Measurements from ENCODE around the gene PPP2R2C.

Gene PPP2R2C

DNA sequence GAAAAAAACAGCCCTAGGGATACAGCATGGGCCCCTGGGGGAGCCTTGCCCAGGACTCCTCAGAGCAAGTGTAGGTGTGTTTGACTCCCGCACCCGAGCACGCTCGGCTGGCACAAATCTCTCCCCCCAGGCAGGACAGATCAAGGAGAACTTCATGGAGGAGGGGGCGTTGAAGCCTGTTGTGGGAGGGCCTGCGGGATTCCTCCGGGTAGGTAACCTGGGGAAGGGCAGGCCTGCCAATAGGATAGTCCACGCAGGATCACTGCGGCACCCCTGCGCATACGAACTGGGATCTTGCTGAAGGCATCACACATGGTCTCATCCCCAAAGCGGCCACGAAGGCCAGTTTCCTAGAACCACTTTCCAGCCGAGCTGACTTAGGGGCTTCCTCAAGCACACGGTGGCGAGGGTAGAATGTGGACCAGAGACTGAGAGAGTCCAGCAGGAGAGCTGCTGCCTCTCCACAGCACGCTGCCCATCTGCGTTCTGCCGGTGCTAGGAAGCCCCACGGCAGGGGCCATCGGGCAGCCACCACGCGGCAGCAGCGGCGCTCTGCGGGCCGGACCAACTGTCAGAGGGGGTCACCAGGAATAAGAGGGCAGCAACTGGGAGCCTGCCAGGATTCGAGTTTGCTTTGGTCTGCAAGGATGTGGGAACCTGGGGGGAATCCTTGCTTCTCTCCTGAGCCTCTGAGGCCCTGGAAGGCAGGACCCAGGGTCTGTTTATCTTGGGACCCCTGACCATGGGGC lies 145.9 kb downstream of the PPP2R2C start:
- Histone ChIP-seq H3K27me3 (ENCODE audit: control insufficient read depth in 1 of 2, insufficient read depth in 2 of 2, low read length in 2 of 2) (peaks cover 0 to 5% of the 10 kb centered on the region in 2 donors), H3K36me3 (ENCODE audit: control insufficient read depth in 1 of 2, insufficient read depth in 2 of 2, low read length in 2 of 2) (no peaks in the 10 kb centered on the region), H3K9me3 (ENCODE audit: control insufficient read depth in 1 of 2, low read length in 2 of 2) (peaks cover 0 to 2% of the 10 kb centered on the region in 2 donors), H3K27ac (ENCODE audit: low read depth, low read length) (no peak overlapping the region), H3K4me3 (ENCODE audit: low read depth in 1 of 2, low read length in 2 of 2) (no peak overlapping the region), H3K9ac (ENCODE audit: low read depth in 1 of 2, low read length in 2 of 2) (no peak overlapping the region), H3K4me1 (ENCODE audit: control insufficient read depth in 1 of 2, insufficient read depth in 2 of 2, low read length in 2 of 2) (peaks cover 8 to 11% of the 10 kb centered on the region in 2 donors)

GRCh38 chr4:6325788-6326290 lies 146.6 kb downstream of the PPP2R2C start:
- no peak overlapping the region for H3K4me3 ChIP-seq (ENCODE audit: low read depth in 1 of 2, low read length in 2 of 2)
- H3K9ac ChIP-seq (ENCODE audit: low read depth in 1 of 2, low read length in 2 of 2) = no peak overlapping the region
- H3K27ac ChIP-seq (ENCODE audit: low read depth, low read length) = no peak overlapping the region

GRCh38 chr4:6324999-6325787 lies 147.2 kb downstream of the PPP2R2C start:
- H3K36me3 ChIP-seq (ENCODE audit: control insufficient read depth in 1 of 2, insufficient read depth in 2 of 2, low read length in 2 of 2) = no peaks in the 10 kb centered on the region
- no peaks in the 10 kb centered on the region for H3K9me3 ChIP-seq (ENCODE audit: control insufficient read depth in 1 of 2, low read length in 2 of 2)
- peaks cover 8 to 11% of the 10 kb centered on the region in 2 donors for H3K4me1 ChIP-seq (ENCODE audit: control insufficient read depth in 1 of 2, insufficient read depth in 2 of 2, low read length in 2 of 2)
- peak overlapping the region in 1 of 2 donors; percentile 31 for H3K4me3 ChIP-seq (ENCODE audit: low read depth in 1 of 2, low read length in 2 of 2)
- no peak overlapping the region for H3K27ac ChIP-seq (ENCODE audit: low read depth, low read length)
- peaks cover 0 to 5% of the 10 kb centered on the region in 2 donors for H3K27me3 ChIP-seq (ENCODE audit: control insufficient read depth in 1 of 2, insufficient read depth in 2 of 2, low read length in 2 of 2)
- peak overlapping the region in 1 of 2 donors; percentile 36 for H3K9ac ChIP-seq (ENCODE audit: low read depth in 1 of 2, low read length in 2 of 2)

More at GRCh38 chr4:6325788-6326290, 146.6 kb downstream of the PPP2R2C start:
- Histone ChIP-seq H3K4me1 (ENCODE audit: control insufficient read depth in 1 of 2, insufficient read depth in 2 of 2, low read length in 2 of 2) (peaks cover 8 to 11% of the 10 kb centered on the region in 2 donors), H3K27me3 (ENCODE audit: control insufficient read depth in 1 of 2, insufficient read depth in 2 of 2, low read length in 2 of 2) (peaks cover 0 to 5% of the 10 kb centered on the region in 2 donors), H3K36me3 (ENCODE audit: control insufficient read depth in 1 of 2, insufficient read depth in 2 of 2, low read length in 2 of 2) (no peaks in the 10 kb centered on the region), H3K9me3 (ENCODE audit: control insufficient read depth in 1 of 2, low read length in 2 of 2) (no peaks in the 10 kb centered on the region)

DNA sequence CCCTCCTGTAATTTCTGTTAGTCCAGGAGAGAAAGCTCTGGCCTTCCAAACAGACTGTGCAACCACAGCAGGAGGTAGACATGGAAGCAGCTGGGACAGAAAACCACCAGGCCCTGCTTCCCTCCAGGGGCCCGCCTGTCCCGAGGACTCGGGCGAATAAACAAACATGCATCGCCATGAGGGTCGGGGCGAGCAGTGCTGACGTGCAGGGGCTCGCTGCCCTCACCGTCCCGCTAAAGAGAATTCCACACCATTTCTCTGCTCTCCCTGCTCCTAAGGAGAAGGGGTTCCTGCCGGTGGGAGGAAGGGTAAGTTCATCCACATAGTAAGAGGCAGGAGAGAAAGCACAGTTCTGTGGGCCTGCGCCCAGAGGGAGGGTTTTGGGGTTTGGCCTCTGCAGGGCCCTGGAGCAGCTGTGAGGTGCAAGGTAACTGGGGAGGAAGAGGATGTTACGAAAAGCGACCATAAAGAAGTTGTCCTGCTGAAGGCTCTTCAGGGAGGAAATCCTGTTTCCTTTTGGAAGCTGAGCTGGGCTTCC lies 147.9 kb downstream of the PPP2R2C start:
- H3K9ac ChIP-seq (ENCODE audit: low read depth in 1 of 2, low read length in 2 of 2) = peak overlapping the region in 1 of 2 donors; percentile 36
- H3K4me1 ChIP-seq (ENCODE audit: control insufficient read depth in 1 of 2, insufficient read depth in 2 of 2, low read length in 2 of 2) = peaks cover 8 to 11% of the 10 kb centered on the region in 2 donors
- no peaks in the 10 kb centered on the region for H3K9me3 ChIP-seq (ENCODE audit: control insufficient read depth in 1 of 2, low read length in 2 of 2)
- peak overlapping the region in 1 of 2 donors; percentile 31 for H3K4me3 ChIP-seq (ENCODE audit: low read depth in 1 of 2, low read length in 2 of 2)
- no peak overlapping the region for H3K27ac ChIP-seq (ENCODE audit: low read depth, low read length)
- H3K27me3 ChIP-seq (ENCODE audit: control insufficient read depth in 1 of 2, insufficient read depth in 2 of 2, low read length in 2 of 2) = peaks cover 0 to 5% of the 10 kb centered on the region in 2 donors
- H3K36me3 ChIP-seq (ENCODE audit: control insufficient read depth in 1 of 2, insufficient read depth in 2 of 2, low read length in 2 of 2) = no peaks in the 10 kb centered on the region

- H3K36me3 ChIP-seq (ENCODE audit: control insufficient read depth in 1 of 2, insufficient read depth in 2 of 2, low read length in 2 of 2) = no peaks in the 10 kb centered on the region
- no peak overlapping the region for H3K9ac ChIP-seq (ENCODE audit: low read depth in 1 of 2, low read length in 2 of 2)
- peaks cover 8 to 11% of the 10 kb centered on the region in 2 donors for H3K4me1 ChIP-seq (ENCODE audit: control insufficient read depth in 1 of 2, insufficient read depth in 2 of 2, low read length in 2 of 2)
- no peak overlapping the region for H3K27ac ChIP-seq (ENCODE audit: low read depth, low read length)
- no peaks in the 10 kb centered on the region for H3K9me3 ChIP-seq (ENCODE audit: control insufficient read depth in 1 of 2, low read length in 2 of 2)
- H3K27me3 ChIP-seq (ENCODE audit: control insufficient read depth in 1 of 2, insufficient read depth in 2 of 2, low read length in 2 of 2) = no peaks in the 10 kb centered on the region
- H3K4me3 ChIP-seq (ENCODE audit: low read depth in 1 of 2, low read length in 2 of 2) = no peak overlapping the region
Observed at GRCh38 chr4:6322761-6323566, 149.4 kb downstream of the PPP2R2C start.

- Histone ChIP-seq H3K4me1 (ENCODE audit: control insufficient read depth in 1 of 2, insufficient read depth in 2 of 2, low read length in 2 of 2) (peaks cover 8 to 11% of the 10 kb centered on the region in 2 donors), H3K4me3 (ENCODE audit: low read depth in 1 of 2, low read length in 2 of 2) (no peak overlapping the region), H3K9ac (ENCODE audit: low read depth in 1 of 2, low read length in 2 of 2) (no peak overlapping the region), H3K36me3 (ENCODE audit: control insufficient read depth in 1 of 2, insufficient read depth in 2 of 2, low read length in 2 of 2) (no peaks in the 10 kb centered on the region), H3K27ac (ENCODE audit: low read depth, low read length) (no peak overlapping the region), H3K27me3 (ENCODE audit: control insufficient read depth in 1 of 2, insufficient read depth in 2 of 2, low read length in 2 of 2) (no peaks in the 10 kb centered on the region), H3K9me3 (ENCODE audit: control insufficient read depth in 1 of 2, low read length in 2 of 2) (no peaks in the 10 kb centered on the region)
Observed at GRCh38 chr4:6322067-6322760, 150.2 kb downstream of the PPP2R2C start.

DNA sequence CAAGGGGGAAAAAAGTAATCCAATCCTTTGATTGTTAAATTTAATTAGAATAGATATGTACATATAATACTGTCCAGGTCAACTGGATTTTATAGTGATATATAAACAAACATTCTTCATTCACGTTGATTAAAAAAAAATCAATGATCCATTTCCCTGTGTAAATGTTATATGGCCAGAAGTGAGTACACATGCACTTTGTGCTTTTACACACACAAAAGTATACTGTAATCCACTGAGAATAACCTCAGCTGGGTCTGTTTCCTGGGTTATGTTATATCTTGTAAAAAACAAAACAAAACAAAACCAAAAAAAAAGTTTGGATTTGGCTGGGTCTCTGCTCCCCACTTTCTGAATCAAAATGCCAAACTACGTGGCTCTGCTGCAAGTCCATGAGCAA lies 151.1 kb downstream of the PPP2R2C start:
- H3K36me3 ChIP-seq (ENCODE audit: control insufficient read depth in 1 of 2, insufficient read depth in 2 of 2, low read length in 2 of 2) = no peaks in the 10 kb centered on the region
- H3K4me3 ChIP-seq (ENCODE audit: low read depth in 1 of 2, low read length in 2 of 2) = no peak overlapping the region
- no peaks in the 10 kb centered on the region for H3K27me3 ChIP-seq (ENCODE audit: control insufficient read depth in 1 of 2, insufficient read depth in 2 of 2, low read length in 2 of 2)
- peaks cover 8 to 11% of the 10 kb centered on the region in 2 donors for H3K4me1 ChIP-seq (ENCODE audit: control insufficient read depth in 1 of 2, insufficient read depth in 2 of 2, low read length in 2 of 2)
- H3K9ac ChIP-seq (ENCODE audit: low read depth in 1 of 2, low read length in 2 of 2) = no peak overlapping the region
- H3K27ac ChIP-seq (ENCODE audit: low read depth, low read length) = no peak overlapping the region
- no peaks in the 10 kb centered on the region for H3K9me3 ChIP-seq (ENCODE audit: control insufficient read depth in 1 of 2, low read length in 2 of 2)

GRCh38 chr4:6320663-6321062 lies 151.8 kb downstream of the PPP2R2C start:
- H3K27me3 ChIP-seq (ENCODE audit: control insufficient read depth in 1 of 2, insufficient read depth in 2 of 2, low read length in 2 of 2) = no peaks in the 10 kb centered on the region
- no peaks in the 10 kb centered on the region for H3K9me3 ChIP-seq (ENCODE audit: control insufficient read depth in 1 of 2, low read length in 2 of 2)
- H3K36me3 ChIP-seq (ENCODE audit: control insufficient read depth in 1 of 2, insufficient read depth in 2 of 2, low read length in 2 of 2) = no peaks in the 10 kb centered on the region
- H3K27ac ChIP-seq (ENCODE audit: low read depth, low read length) = no peak overlapping the region
- peaks cover 8 to 11% of the 10 kb centered on the region in 2 donors for H3K4me1 ChIP-seq (ENCODE audit: control insufficient read depth in 1 of 2, insufficient read depth in 2 of 2, low read length in 2 of 2)
- no peak overlapping the region for H3K9ac ChIP-seq (ENCODE audit: low read depth in 1 of 2, low read length in 2 of 2)
- no peak overlapping the region for H3K4me3 ChIP-seq (ENCODE audit: low read depth in 1 of 2, low read length in 2 of 2)

DNA sequence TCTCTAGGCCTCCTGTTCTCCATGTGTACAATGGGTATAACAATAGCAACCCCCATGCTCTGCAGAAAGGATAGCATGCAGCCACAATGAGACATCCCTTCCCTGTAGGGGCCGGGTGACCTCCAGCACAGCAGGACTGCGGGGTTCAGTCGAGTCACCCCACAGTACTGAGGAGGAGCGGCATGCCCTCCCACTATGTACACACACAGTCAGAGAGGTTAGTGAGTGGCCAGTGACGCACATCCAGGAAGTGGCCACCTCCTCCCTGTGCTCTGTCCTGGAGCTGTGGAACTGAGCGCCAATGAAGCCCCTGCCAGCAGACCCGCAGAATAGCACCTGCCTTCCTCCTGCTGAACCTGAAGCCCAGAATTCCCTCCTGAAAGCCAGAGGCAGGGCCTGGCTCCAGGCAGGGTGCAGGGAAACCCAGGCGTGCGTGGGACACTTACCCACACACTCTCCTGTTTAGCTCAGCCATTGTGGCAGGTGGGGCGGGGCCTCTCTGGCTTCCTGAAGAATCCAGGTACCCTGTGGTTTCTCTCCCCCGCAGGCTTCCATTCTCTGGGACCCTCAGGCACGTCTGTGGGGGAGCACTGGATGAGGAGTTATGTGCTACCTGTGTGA lies 152.8 kb downstream of the PPP2R2C start:
- H3K9ac ChIP-seq (ENCODE audit: low read depth in 1 of 2, low read length in 2 of 2) = no peak overlapping the region
- H3K9me3 ChIP-seq (ENCODE audit: control insufficient read depth in 1 of 2, low read length in 2 of 2) = no peaks in the 10 kb centered on the region
- no peak overlapping the region for H3K27ac ChIP-seq (ENCODE audit: low read depth, low read length)
- no peaks in the 10 kb centered on the region for H3K27me3 ChIP-seq (ENCODE audit: control insufficient read depth in 1 of 2, insufficient read depth in 2 of 2, low read length in 2 of 2)
- H3K36me3 ChIP-seq (ENCODE audit: control insufficient read depth in 1 of 2, insufficient read depth in 2 of 2, low read length in 2 of 2) = no peaks in the 10 kb centered on the region
- H3K4me3 ChIP-seq (ENCODE audit: low read depth in 1 of 2, low read length in 2 of 2) = no peak overlapping the region
- peaks cover under 1% of the 10 kb centered on the region in 2 donors for H3K4me1 ChIP-seq (ENCODE audit: control insufficient read depth in 1 of 2, insufficient read depth in 2 of 2, low read length in 2 of 2)
